Heart left ventricle (tissue), 16 donors: Measurements from ENCODE around the gene MEGF10. TPM values are rescaled to one million over a fixed set of nuclear protein-coding genes. Genes with fewer than 3 reads are reported as not detected.
A peak's percentile ranks its signal among the peaks of the same experiment; 100 is the strongest.

Experiments used
- ATAC-seq, 4 donors: fragments of 200-7000 bp; cut with Tn5 transposase; one replicate each; pipeline ENCODE4 v1.9.1; 2020 to 2022; ENCODE audit warnings: moderate library complexity in 4 of 4, mild to moderate bottlenecking in 3 of 4, moderate number of reproducible peaks in 1 of 4
- DNase-seq, 5 donors: peaks; one replicate each; pipeline ENCODE4 v3.0.0-alpha.2; 2020
- H3K27ac ChIP-seq, 12 donors: fragments of 200-600 bp; sonication (generic) in 4 of 12; one replicate each; pipeline versions ENCODE4 v1.5.0 to v1.8.0; 2016 to 2022; ENCODE audit warnings: mild to moderate bottlenecking in 2 of 12
- H3K27me3 ChIP-seq, 9 donors: fragments of 200-600 bp; sonication (generic) in 2 of 9; one replicate each; pipeline versions ENCODE4 v1.5.1 to v1.8.0; 2016 to 2022; ENCODE audit warnings: mild to moderate bottlenecking in 3 of 9
- H3K36me3 ChIP-seq, 9 donors: fragments of 200-600 bp; sonication (generic) in 2 of 9; one replicate each; pipeline versions ENCODE4 v1.5.0 to v1.8.0; 2018 to 2022; ENCODE audit warnings: mild to moderate bottlenecking in 2 of 9
- H3K4me1 ChIP-seq, 12 donors: fragments of 200-600 bp; sonication (generic) in 4 of 12; one replicate each; pipeline versions ENCODE4 v1.5.0 to v1.8.0; 2016 to 2022; ENCODE audit warnings: mild to moderate bottlenecking in 3 of 12
- H3K4me3 ChIP-seq, 12 donors: fragments of 200-600 bp; sonication (generic) in 4 of 12; one replicate each; pipeline versions ENCODE4 v1.5.0 to v1.8.0; 2017 to 2022; ENCODE audit warnings: mild to moderate bottlenecking in 9 of 12, moderate library complexity in 4 of 12
- H3K9me3 ChIP-seq, 12 donors: fragments of 200-600 bp; sonication (generic) in 4 of 12; one replicate each; pipeline versions ENCODE4 v1.5.0 to v1.8.0; 2016 to 2022; ENCODE audit warnings: mild to moderate bottlenecking in 1 of 12
- POLR2A ChIP-seq, 2 donors: fragments of 450-650 bp; IDR thresholded peaks; one replicate each; pipeline ENCODE4 v1.6.1; 2017; ENCODE audit warnings: antibody characterized with exemption in 2 of 2, mild to moderate bottlenecking in 2 of 2, moderate library complexity in 2 of 2
- WGBS, 4 donors: extraction: QIAGEN DNeasy Blood & Tissue Kit in 2 of 4; methylation state at CpG; one replicate each; pipeline versions ENCODE4 v1.1.5 to v1.1.7; 2013 to 2018; 5-methylcytosine and 5-hydroxymethylcytosine counted together
- intact Hi-C, 10 donors: fragments of 100-400 bp; cut with DNase I; formaldehyde crosslinking; loops; one replicate each; pipeline versions ENCODE4 v1.11.1 to v1.14.2; 2022
- polyA plus RNA-seq, 2 donors: library from polyadenylated mRNA; stranded (reverse); fragments of 200-250 nt; gene quantifications; one replicate each; pipeline ENCODE4 v1.2.3, GENCODE V29; 2013
- total RNA-seq, 9 donors: library from RNA; depleted of rRNA in 2 of 9; stranded (reverse); fragments of >200 nt in 2 of 9; fragmentation: NEBNext Ultra II Directional in 3 of 9; extraction: Animal tissue kit (Norgen Biotek cat#: 25700) in 3 of 9; gene quantifications; one replicate each; pipeline versions ENCODE4 v1.1.0 to v1.2.4, GENCODE V29; 2016 to 2023
- TF ChIP-seq, protein P1 (sequence below), 12 donors: fragments of 200-600 bp; sonication (generic) in 4 of 12; IDR thresholded peaks; one replicate each; pipeline versions ENCODE4 v1.5.0 to v1.8.0; 2018 to 2022; ENCODE audit warnings: antibody characterized with exemption in 12 of 12, mild to moderate bottlenecking in 5 of 12
- donor health status: ischemic (EF 13 %, LVEDD 7.1; RV severe dilation, severe dysfunction).
- donor health status: healthy with polysubstance abuse.
- donor health status: DM: no; HTN: yes; CAD: no.
- donor health status: DM: no; HTN: no; CAD: no.
- donor health status: ischemic (EF 25% LVEDD 6.9; RV normal size, moderate dysfunction).
- donor health status: ischemic (EF 25% LVEDD 5.7; RV mildly dilated, moderate dysfunction).
- donor health status: healthy.
- donor health status: DM: yes; HTN: yes; CAD: no.
- donor health status: ischemic (EF 35%, LVEDD 5.7; RV mildly dilated, moderate dysfunction).
- donor health status: nonischemic (EF 11% LVEDD 7.7; RV severe dilation, severe dysfunction).
- donor health status: DM: yes; HTN: yes; CAD: no.
- donor health status: PGD.
- donor health status: ischemic (EF 29% LVEDD 5.4; RV normal size, mild dysfunction).
- donor health status: nonischemic (EF 23%, LVEDD 6.1; RV moderate dilation, normal function).

MEGF10 gene
- total and polyA plus RNA-seq, 11 donors: 0.04 to 1.3 (median 0.32) TPM

DNA sequence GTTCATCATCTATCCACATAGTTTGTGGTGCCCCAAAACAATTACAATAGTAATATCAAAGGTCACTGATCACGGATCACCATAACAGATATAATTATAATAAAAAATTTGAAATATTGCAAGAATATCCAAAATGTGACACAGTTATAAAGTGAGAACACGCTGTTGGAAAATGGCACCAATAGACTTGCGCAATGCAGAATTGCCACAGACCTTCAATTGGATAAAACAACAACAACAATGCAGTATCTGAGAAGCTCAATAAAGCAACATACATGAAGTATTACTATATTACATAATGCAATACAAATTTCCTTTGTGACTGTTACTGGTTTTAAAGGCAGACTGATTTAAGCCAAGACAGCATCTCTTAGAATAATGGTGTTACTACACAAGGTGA, 182.1 kb downstream of the MEGF10 start:
- intact Hi-C loops: no loop called here
- no peak for ATAC-seq
- H3K9me3 ChIP-seq: no peaks in the 10 kb centered on the region
- no peaks in the 10 kb centered on the region for H3K36me3 ChIP-seq
- H3K4me3 ChIP-seq: no peak overlapping the region
- 91 to 95% (median 93%) methylated on average over 3 of the region's 3 CpGs for WGBS, 4 donors
- no peaks in the 10 kb centered on the region for H3K4me1 ChIP-seq
- H3K27me3 ChIP-seq: peaks cover 0 to 7% (median 0%) of the 10 kb centered on the region in 9 donors
- H3K27ac ChIP-seq: no peak overlapping the region
- TF ChIP-seq, protein P1, sequence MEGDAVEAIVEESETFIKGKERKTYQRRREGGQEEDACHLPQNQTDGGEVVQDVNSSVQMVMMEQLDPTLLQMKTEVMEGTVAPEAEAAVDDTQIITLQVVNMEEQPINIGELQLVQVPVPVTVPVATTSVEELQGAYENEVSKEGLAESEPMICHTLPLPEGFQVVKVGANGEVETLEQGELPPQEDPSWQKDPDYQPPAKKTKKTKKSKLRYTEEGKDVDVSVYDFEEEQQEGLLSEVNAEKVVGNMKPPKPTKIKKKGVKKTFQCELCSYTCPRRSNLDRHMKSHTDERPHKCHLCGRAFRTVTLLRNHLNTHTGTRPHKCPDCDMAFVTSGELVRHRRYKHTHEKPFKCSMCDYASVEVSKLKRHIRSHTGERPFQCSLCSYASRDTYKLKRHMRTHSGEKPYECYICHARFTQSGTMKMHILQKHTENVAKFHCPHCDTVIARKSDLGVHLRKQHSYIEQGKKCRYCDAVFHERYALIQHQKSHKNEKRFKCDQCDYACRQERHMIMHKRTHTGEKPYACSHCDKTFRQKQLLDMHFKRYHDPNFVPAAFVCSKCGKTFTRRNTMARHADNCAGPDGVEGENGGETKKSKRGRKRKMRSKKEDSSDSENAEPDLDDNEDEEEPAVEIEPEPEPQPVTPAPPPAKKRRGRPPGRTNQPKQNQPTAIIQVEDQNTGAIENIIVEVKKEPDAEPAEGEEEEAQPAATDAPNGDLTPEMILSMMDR (IDR thresholded peaks at IDR 0.05): no peak
- no peak for TF ChIP-seq POLR2A (IDR thresholded peaks at IDR 0.05)
- no peak for DNase-seq

DNA sequence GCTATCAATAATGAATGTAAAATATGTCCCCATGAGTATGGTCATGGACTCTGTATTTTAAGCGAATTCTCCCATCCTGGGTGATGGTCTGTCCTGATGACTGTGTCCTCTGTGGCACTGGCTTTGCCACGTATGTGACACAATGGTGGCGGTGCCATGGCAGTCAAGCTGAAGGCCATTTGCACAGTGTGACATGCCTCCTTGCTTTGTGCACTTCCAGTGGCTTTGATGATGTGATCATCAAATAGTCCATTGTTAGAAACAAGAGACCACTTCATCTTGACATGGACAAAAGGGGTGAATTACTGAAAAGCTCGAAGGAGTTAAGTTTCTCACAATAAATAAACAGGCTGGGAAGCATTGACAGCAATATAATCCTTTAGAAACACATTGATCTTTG, 195.9 kb downstream of the MEGF10 start:
- TF ChIP-seq POLR2A (IDR thresholded peaks at IDR 0.05): no peak
- TF ChIP-seq, protein P1 (IDR thresholded peaks at IDR 0.05): no peak
- Histone ChIP-seq H3K9me3 (no peaks in the 10 kb centered on the region), H3K27me3 (peaks cover 0 to 17% (median 0%) of the 10 kb centered on the region in 9 donors), H3K4me3 (no peak overlapping the region), H3K36me3 (no peaks in the 10 kb centered on the region), H3K27ac (no peak overlapping the region), H3K4me1 (no peaks in the 10 kb centered on the region)
- DNase-seq (no peak), ATAC-seq (no peak)
- 80 to 91% (median 86%) methylated on average over 4 of the region's 4 CpGs for WGBS, 4 donors
- intact Hi-C loops: loop anchor here in 1 of 10 donors (10.0 kb wide), 1 partner anchor 652 kb away; no protein-coding TSS in a partner anchor

DNA sequence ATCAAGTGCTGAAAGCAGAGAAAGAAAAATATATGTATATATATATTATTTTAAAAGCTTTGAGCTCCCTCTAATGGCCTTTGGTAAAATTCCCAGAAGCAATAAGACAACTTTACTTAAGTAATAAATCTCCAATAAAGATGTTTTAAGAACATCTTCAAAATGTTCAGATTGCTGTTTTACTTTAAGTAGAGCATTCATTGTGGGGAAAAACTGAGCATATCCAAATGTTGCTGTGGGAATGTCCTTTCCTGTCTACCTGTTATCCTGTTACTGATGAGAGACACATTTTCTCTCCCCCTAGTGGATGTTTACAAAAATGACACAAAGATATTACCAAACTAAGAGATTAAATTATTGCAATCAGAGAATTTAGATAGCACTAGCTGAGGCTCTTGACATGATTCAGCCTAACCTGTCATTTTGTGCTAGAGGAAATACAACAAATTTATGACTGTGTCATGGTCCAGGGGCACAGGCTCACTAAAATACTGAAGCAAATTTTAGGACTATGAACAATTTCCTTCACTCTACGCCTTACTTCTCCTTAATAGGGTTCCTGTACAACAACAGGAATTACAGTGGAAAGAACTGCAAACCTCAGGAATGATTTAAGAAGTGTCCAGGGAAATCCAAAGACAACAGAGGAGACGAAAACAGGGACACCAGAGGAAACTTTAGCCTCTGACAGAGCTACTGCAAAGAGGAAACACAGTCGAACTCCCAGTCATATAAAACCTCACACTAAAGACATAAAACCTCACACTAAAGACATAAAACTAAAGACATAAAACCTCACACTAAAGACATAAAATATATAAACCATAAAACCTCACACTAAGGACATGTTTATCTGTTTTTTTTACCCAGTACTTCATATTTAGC, 202.5 kb downstream of the MEGF10 start:
- DNase-seq: no peak
- no peak overlapping the region for H3K27ac ChIP-seq
- peaks cover 0 to 14% (median 0%) of the 10 kb centered on the region in 9 donors for H3K27me3 ChIP-seq
- H3K36me3 ChIP-seq: no peaks in the 10 kb centered on the region
- H3K4me1 ChIP-seq: no peaks in the 10 kb centered on the region
- intact Hi-C loops: loop anchor here in 9 of 10 donors (1.0 to 10.0 kb wide), 7 partner anchors 201 to 838 kb away; partner anchors contain the start of gene MEGF10 (in 7 of the 9)
- TF ChIP-seq, protein P1 (IDR thresholded peaks at IDR 0.05): peak; percentile 54 to 77 (median 68)
- TF ChIP-seq POLR2A (IDR thresholded peaks at IDR 0.05): no peak
- no peak for ATAC-seq
- H3K4me3 ChIP-seq: no peak overlapping the region
- H3K9me3 ChIP-seq: no peaks in the 10 kb centered on the region
- 65 to 71% (median 71%) methylated on average over 3 of the region's 3 CpGs for WGBS, 4 donors

DNA sequence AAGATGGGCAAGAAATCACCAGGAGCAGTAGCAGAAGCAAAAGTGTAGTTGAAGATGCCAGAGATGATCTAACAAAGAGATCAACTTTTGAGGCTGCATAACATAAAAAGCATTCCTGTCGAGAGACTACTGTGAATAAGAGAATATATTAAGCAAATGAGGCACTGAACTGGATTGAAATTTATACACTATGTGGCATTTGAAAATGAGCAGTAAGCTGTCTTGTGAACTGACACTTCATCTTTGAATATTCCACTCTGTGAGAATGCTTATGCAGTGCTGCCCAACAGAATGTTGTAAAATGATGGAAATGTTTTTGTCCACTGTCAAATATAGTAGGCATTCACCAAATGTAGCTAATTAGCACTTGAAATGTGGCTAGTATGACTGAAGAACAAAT, 208.0 kb downstream of the MEGF10 start:
- H3K4me1 ChIP-seq: no peaks in the 10 kb centered on the region
- 66 to 83% (median 73%) methylated on average over 1 of the region's 1 CpG for WGBS, 4 donors
- H3K9me3 ChIP-seq: no peaks in the 10 kb centered on the region
- no peak overlapping the region for H3K27ac ChIP-seq
- no peak overlapping the region for H3K4me3 ChIP-seq
- ATAC-seq (no peak), DNase-seq (no peak)
- intact Hi-C loops: loop anchor here in 3 of 10 donors (5.0 to 10.0 kb wide), 3 partner anchors 206 to 844 kb away; partner anchors contain the start of gene MEGF10 (in 1 of the 3)
- H3K36me3 ChIP-seq: no peaks in the 10 kb centered on the region
- no peaks in the 10 kb centered on the region for H3K27me3 ChIP-seq
- TF ChIP-seq POLR2A (IDR thresholded peaks at IDR 0.05): no peak
- TF ChIP-seq, protein P1 (IDR thresholded peaks at IDR 0.05): no peak
